ENCODE results near the gene ZNF561.

- TF ChIP-seq RAD21 (IDR thresholded peaks at IDR 0.05; ENCODE audit: low read depth) (no peak), TCF12 (IDR thresholded peaks at IDR 0.05; ENCODE audit: low read depth) (no peak)
These were observed 24.0 kb downstream of the ZNF561 start for GRCh38 chr19:9597027-9597426.
